Progenitor cell of endocrine pancreas (in vitro differentiated cells): ENCODE measurements around the gene CYFIP2. TPM values are rescaled to one million over a fixed set of nuclear protein-coding genes. Genes with fewer than 3 reads are reported as not detected.

ENCODE experiments used
- DNase-seq: peaks from one replicate; pipeline ENCODE4 v3.0.0; 2021; ENCODE audit warnings: low spot score; ENCODE audit not compliant: unreplicated experiment
- H3K27ac Mint-ChIP-seq: 2 replicates; pipeline ENCODE4 v1.8.0; 2021; ENCODE audit warnings: mild to moderate bottlenecking, moderate library complexity, mixed read lengths
- H3K27me3 Mint-ChIP-seq: 2 replicates; pipeline ENCODE4 v1.8.0; 2021; ENCODE audit warnings: mixed read lengths
- H3K36me3 Mint-ChIP-seq: 2 replicates; pipeline ENCODE4 v1.8.0; 2022; ENCODE audit warnings: mixed read lengths; ENCODE audit not compliant: insufficient read depth
- H3K4me1 Mint-ChIP-seq: 2 replicates; pipeline ENCODE4 v1.8.0; 2021; ENCODE audit warnings: low read depth, mixed read lengths
- H3K4me3 Mint-ChIP-seq: 2 replicates; pipeline ENCODE4 v1.8.0; 2021; ENCODE audit warnings: low read depth, mild to moderate bottlenecking, moderate library complexity, mixed read lengths
- H3K9me3 Mint-ChIP-seq: 2 replicates; pipeline ENCODE4 v1.8.0; 2021; ENCODE audit warnings: low read depth, mixed read lengths
- total RNA-seq: library from RNA; stranded (reverse); gene quantifications from 2 replicates; pipeline ENCODE4 v1.2.1, GENCODE V29; 2021
- TF ChIP-seq, protein P1 (sequence below): fragments of 200-600 bp; sonication (generic); IDR thresholded peaks from one replicate; pipeline ENCODE4 v1.5.0; 2021; ENCODE audit warnings: antibody characterized with exemption, mild to moderate bottlenecking; ENCODE audit not compliant: unreplicated experiment

CYFIP2 gene
- total RNA-seq, 1 donor from 2014 or later, result 85.1 TPM

- H3K4me1 Mint-ChIP-seq, result peaks cover 9% of the 10 kb centered on the region
- no peak for DNase-seq
- peaks cover 5% of the 10 kb centered on the region for H3K36me3 Mint-ChIP-seq
- TF ChIP-seq, protein P1, sequence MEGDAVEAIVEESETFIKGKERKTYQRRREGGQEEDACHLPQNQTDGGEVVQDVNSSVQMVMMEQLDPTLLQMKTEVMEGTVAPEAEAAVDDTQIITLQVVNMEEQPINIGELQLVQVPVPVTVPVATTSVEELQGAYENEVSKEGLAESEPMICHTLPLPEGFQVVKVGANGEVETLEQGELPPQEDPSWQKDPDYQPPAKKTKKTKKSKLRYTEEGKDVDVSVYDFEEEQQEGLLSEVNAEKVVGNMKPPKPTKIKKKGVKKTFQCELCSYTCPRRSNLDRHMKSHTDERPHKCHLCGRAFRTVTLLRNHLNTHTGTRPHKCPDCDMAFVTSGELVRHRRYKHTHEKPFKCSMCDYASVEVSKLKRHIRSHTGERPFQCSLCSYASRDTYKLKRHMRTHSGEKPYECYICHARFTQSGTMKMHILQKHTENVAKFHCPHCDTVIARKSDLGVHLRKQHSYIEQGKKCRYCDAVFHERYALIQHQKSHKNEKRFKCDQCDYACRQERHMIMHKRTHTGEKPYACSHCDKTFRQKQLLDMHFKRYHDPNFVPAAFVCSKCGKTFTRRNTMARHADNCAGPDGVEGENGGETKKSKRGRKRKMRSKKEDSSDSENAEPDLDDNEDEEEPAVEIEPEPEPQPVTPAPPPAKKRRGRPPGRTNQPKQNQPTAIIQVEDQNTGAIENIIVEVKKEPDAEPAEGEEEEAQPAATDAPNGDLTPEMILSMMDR, result no peak
- no peak overlapping the region for H3K27ac Mint-ChIP-seq
- H3K4me3 Mint-ChIP-seq, result no peak overlapping the region
- H3K27me3 Mint-ChIP-seq, result no peaks in the 10 kb centered on the region
- no peaks in the 10 kb centered on the region for H3K9me3 Mint-ChIP-seq
These were observed 17.5 kb downstream of the CYFIP2 start for GRCh38 chr5:157283434-157283833.

DNA sequence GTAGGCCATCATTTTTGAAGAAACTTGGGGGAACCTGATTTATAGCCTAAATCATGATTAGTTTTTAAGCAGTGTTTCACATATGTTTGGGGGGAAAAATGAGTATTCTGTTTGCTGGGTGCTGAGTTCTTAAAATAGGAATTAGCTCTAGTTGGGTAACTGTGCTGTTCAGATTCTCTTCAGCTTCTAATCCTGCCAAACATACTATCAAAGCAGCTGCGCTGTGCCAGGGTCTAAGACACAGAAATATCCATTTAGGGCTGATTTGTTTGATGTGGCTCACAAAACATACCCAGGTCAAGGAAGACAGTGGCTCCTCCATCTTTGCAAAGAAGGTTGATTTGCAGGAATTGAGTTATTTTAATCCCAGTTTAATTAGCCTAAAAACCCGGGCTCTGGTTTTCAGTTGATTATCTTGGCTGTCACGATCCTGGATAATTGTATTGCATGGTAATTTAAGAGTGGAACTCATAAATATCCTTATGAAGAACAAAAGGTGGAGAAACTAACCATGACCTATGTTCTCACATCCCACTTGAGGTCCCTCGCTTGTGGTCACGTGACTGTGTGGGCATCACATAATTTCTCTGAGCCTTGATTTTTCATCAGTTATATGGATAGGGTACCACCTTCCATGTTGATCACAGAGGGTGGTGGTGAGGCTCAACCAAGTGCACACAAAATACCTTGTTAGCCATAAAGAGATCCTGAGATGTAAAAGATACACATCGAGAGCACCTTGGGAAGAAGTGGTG is 18.7 kb downstream of the CYFIP2 start:
- TF ChIP-seq, protein P1, result no peak
- peaks cover 6% of the 10 kb centered on the region for H3K36me3 Mint-ChIP-seq
- H3K27me3 Mint-ChIP-seq, result no peaks in the 10 kb centered on the region

DNA sequence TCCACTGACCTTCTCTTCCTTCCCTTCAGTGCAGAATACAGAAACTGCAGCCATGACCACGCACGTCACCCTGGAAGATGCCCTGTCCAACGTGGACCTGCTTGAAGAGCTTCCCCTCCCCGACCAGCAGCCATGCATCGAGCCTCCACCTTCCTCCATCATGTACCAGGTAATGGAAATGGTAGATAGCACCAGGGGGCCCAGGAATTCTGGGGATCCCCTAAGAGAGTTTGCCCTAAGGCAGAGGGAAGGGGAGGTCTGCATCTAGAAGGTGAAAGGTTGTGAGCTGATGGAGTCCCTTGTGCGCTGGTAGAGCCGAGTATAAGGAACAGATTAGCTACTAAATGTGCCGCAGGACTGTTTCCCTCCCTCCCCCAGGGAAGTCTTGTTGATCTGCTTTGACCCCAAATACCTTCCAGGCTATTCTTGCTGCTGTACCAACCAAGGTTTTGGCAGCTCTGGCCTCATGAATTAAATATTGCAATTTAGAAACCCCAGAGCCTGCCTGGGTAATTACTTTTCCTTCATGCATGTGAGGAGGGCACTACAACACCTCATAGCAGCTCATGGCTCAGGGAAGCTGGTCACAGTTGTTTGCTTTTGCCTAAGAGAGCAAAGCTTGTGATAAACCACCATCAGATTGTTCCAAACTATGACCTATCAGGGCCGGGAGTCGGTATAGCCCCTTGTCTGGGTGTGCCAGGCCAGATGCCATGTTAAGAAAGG is 19.6 kb downstream of the CYFIP2 start:
- Mint-ChIP-seq H3K4me3 (no peak overlapping the region), H3K27me3 (no peaks in the 10 kb centered on the region), H3K36me3 (peaks cover 8% of the 10 kb centered on the region), H3K9me3 (no peaks in the 10 kb centered on the region), H3K4me1 (peaks cover 8% of the 10 kb centered on the region), H3K27ac (no peak overlapping the region)
- TF ChIP-seq, protein P1, result no peak
- no peak for DNase-seq

More for the DNA sequence above, 18.7 kb downstream of the CYFIP2 start:
- DNase-seq, result no peak
- Mint-ChIP-seq H3K27ac (no peak overlapping the region), H3K4me1 (peaks cover 11% of the 10 kb centered on the region), H3K9me3 (no peaks in the 10 kb centered on the region), H3K4me3 (no peak overlapping the region)

DNA sequence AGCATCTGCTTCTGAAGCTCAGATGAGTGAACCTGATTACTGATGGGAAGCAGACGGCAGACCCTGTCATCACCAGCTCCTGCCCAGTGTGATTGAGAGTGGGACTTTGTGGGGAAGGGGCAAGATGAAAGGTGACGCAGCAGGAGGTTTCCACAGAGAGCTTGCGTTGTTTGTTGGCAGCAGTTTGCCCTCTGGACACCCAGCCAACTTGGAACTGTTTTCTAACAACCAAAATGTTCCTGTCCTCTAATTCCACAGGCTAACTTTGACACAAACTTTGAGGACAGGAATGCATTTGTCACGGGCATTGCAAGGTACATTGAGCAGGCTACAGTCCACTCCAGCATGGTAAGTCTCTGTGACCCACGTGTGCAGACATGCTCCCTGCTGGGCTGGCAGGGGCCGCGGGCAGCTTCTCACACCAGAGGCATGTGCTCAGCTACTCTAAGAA is 20.9 kb downstream of the CYFIP2 start:
- Mint-ChIP-seq H3K4me1 (peaks cover 14% of the 10 kb centered on the region), H3K9me3 (no peaks in the 10 kb centered on the region), H3K27me3 (no peaks in the 10 kb centered on the region), H3K4me3 (no peak overlapping the region), H3K36me3 (peaks cover 12% of the 10 kb centered on the region), H3K27ac (no peak overlapping the region)
- TF ChIP-seq, protein P1, result no peak
- no peak for DNase-seq

DNA sequence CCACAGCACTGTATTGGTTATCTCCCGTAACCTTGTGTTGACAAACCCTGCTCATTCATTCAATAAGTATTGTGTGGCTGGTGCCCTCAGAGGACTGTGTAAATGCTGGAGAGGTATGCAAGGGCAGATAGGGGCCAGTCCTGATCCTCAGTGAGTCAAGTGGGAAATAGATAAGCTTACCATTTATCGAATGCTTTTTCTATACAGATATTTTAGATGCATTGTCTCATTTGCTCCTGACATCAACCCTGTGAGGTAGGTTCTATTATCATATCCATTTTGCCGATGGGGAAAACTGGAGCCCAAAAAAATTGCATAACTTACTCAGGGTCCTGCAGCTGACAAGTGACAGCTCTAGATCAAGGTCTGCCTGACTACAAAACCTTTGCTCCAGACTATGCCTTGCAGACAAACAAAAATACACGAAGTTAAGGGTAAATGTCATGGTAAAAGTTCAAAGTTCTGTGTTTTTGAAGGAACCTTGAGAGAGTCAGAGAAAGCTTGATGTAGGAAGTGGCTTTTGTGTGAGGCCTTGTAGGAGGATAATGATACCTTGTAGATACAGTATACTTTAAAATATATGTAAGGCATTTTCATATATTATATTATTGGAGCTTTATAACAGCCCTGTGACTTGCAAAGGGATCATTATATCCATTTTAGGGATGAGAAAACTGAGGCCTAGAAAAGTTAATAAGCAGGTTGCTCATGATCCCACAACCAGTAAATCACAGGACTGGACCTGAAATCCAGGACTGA is 22.7 kb downstream of the CYFIP2 start:
- no peaks in the 10 kb centered on the region for H3K9me3 Mint-ChIP-seq
- no peak overlapping the region for H3K4me3 Mint-ChIP-seq
- TF ChIP-seq, protein P1, result no peak
- peaks cover 16% of the 10 kb centered on the region for H3K36me3 Mint-ChIP-seq
- H3K4me1 Mint-ChIP-seq, result peaks cover 14% of the 10 kb centered on the region
- no peaks in the 10 kb centered on the region for H3K27me3 Mint-ChIP-seq
- H3K27ac Mint-ChIP-seq, result peak overlapping the region; percentile 84
- DNase-seq, result no peak
